HG03571 (cell line): ENCODE results near the gene TAF1C.

ENCODE experiments used
- ATAC-seq: cut with Tn5 transposase; IDR thresholded peaks from one replicate; pipeline ENCODE4 v1.9.1; 2021; ENCODE audit not compliant: unreplicated experiment

TAF1C gene

DNA sequence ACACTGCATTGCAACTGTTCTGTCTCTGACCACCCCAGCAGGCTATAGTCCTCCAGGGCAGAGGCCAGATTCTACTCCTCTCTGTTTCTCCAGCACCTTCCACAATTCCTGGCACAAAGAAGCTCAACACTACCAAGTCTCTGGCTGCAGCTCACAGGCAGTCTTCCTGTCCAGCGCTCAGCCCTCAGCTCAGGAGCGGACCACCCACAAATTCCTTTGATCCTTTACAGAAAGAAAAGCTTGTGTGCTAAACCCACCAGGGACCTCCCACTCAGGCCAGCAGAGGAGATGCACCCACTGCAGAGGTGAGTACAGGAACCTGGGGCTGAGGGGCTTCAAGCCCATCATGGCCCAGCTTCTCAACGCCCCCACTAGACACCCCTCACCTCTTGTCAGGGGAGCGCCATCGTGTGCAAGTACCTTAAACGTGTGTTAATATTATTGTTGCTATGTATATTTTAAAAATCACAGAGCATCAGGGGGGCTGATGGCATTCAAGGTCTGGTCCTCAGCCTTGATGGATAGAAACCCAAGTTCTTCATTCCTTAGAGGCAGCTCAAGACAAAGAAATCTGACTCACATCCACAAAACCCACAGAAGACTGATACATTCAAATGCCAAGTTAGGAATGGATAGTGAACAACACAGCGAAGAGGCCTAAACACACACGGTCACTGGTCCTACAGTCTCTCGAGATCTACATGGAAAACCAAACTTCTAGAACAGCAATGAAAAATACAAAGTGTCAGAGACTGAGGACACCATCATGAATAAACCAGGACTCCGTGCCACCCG, 50.3 kb downstream of the TAF1C start:
- no peak for ATAC-seq

DNA sequence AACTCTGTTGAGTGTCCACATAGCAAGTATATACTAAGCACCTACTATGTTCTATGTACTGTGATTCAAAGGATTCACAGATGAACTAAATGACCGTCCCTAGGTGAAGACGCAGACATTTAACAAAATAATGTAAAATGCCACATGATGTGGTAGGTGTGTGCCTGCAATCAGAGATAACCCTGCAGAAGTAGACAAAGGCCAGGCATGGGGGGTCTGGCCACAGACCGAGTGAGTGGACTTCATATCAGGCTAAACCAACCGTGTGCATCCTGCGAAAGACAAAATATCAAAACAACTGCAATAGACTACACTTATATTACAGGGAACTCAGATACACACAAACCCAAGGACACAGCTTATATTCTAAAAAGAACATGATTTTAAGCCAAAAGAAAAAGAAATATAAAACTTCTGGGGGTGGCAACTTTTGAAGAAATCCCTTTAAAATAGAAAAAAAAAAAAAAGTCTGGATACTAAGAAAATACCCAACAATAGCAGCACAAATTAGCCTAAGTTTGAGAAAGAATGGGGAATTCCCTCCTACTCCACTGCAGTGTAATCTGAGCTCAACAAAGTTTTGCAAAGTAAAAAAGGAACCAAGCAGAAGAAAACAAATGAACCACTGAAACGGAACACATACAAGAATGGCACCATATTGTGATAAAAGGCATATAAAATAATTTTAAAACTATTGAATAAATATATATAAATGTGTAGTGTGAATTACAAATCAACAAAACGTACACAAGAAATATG, 54.2 kb downstream of the TAF1C start:
- no peak for ATAC-seq

DNA sequence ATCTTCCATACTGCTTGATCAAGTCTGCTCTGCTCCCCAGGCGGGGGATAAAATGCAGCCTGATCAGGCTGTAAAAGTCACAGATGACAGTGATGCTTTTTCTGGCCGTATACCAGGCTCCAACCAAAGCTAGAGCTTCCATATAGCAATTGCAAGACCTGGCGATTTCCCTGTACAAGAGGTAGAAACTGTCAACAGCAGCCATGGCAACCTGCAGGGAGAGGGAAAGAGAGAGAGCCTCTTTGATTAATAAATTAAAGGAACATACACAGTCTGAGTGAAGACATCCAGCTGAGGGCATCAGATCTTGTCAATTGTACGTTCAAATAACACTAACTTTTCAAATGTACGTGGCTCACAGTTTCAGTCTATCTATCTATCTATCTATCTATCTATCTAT, 55.7 kb downstream of the TAF1C start:
- ATAC-seq = no peak
